Keratinocyte (primary cell): ENCODE results near the gene ZBTB44.

Source experiments
- CTCF ChIP-seq, 3 experiments: IDR thresholded peaks in 1 of 3; conservative IDR thresholded peaks in 1 of 3; optimal IDR thresholded peaks in 1 of 3; 2 replicates in 2 of 3; 3 replicates in 1 of 3; pipeline versions ENCODE3 to v1.5.1; 2011; ENCODE audit warnings: low read length in 3 of 3, mild to moderate bottlenecking in 3 of 3, moderate library complexity in 2 of 3, control low read depth in 1 of 3, inconsistent platforms in 1 of 3; ENCODE audit not compliant: insufficient read depth in 2 of 3; ENCODE audit errors: extremely low read depth in 1 of 3
- EZH2 ChIP-seq: IDR thresholded peaks from one replicate; pipeline ENCODE4 v1.6.1; 2012; ENCODE audit warnings: inconsistent platforms, mild to moderate bottlenecking, low read length, moderate library complexity

DNA sequence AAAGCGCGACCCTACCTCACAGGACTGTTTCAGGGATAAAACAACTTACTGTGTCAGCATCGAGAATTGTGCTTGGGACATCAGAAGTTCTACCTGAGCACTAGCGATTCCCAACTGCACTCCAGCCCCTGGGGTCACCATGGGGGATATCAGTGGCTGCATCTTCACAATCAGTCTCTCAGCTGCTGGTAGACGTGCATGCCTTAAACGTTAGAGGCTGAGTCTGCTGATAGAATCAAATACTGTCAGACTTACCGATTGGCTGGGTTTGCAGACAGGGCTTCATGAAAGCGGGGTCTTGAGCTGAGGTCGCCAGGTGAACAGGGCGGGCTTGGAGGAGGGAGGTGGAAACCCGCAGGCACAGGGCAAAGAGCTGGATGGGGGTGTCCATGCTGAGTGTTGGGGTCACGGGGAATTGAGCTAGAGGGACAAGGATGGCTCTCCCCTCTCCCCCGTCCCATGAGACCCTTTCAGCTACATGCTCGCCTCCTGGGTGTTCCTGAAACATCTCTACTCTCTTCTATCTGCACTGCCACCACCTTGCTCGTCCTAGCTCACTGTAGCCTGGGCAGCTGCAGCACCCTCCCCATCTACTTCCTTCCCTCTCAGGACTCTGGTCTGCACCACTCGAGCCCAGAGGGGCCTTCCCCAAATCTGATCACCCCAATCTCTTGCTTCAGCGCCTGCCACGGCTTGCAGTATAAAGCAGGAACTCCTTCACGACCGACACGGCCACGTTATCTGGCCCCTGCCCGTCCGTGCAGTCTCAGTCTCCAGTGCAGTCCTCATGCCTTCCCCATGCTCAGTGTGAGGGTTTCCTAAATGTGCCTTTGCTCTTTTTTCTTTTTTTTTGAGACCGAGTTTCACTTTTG lies 111.7 kb downstream of the ZBTB44 start:
- TF ChIP-seq CTCF (optimal IDR thresholded peaks at IDR 0.05 in 1 of 3, IDR thresholded peaks at IDR 0.05 in 1 of 3, conservative IDR thresholded peaks at IDR 0.05 in 1 of 3; ENCODE audit: extremely low read depth in 1 of 3, insufficient read depth in 2 of 3, low read length in 3 of 3) (no peak), EZH2 (no peak)
